ENCODE data around the gene EXOSC3. TPM values are rescaled to one million over a fixed set of nuclear protein-coding genes. Genes with fewer than 3 reads are reported as not detected.
A peak's percentile ranks its signal among the peaks of the same experiment; 100 is the strongest.
"Not testable (repeated sequence)": the region's sequence is repeated elsewhere in the genome, so short reads cannot be mapped to it uniquely, and the experiment has no call there.

EXOSC3 gene
- total RNA-seq (10 to 100 TPM in 8 of 9 donors, 1 to 10 TPM in 1; 9.6 to 18.6 (median 14.0) TPM), polyA plus RNA-seq (10 to 100 TPM in 1 of 2 donors, 1 to 10 TPM in 1; 10.0 to 24.0 TPM)
- long read RNA-seq, donor 1, partial matches to known transcripts = 0 of 3 reads
- long read RNA-seq, donor 1, other reads (novel, unspliced or antisense) = 0 of 3 reads
- long read RNA-seq, donor 2, transcript EXOSC3-202 (3 exons, 768 nt) = minor isoform, 5 of 22 reads
- long read RNA-seq, donor 2, transcript EXOSC3-201 (4 exons, 1,806 nt) = major isoform, 11 of 22 reads
- long read RNA-seq, donor 2, partial matches to known transcripts = 0 of 22 reads
- long read RNA-seq, donor 2, other reads (novel, unspliced or antisense) = 6 of 22 reads
- long read RNA-seq, donor 3, partial matches to known transcripts = 0 of 6 reads
- long read RNA-seq, donor 3, other reads (novel, unspliced or antisense) = 3 of 6 reads

DNA sequence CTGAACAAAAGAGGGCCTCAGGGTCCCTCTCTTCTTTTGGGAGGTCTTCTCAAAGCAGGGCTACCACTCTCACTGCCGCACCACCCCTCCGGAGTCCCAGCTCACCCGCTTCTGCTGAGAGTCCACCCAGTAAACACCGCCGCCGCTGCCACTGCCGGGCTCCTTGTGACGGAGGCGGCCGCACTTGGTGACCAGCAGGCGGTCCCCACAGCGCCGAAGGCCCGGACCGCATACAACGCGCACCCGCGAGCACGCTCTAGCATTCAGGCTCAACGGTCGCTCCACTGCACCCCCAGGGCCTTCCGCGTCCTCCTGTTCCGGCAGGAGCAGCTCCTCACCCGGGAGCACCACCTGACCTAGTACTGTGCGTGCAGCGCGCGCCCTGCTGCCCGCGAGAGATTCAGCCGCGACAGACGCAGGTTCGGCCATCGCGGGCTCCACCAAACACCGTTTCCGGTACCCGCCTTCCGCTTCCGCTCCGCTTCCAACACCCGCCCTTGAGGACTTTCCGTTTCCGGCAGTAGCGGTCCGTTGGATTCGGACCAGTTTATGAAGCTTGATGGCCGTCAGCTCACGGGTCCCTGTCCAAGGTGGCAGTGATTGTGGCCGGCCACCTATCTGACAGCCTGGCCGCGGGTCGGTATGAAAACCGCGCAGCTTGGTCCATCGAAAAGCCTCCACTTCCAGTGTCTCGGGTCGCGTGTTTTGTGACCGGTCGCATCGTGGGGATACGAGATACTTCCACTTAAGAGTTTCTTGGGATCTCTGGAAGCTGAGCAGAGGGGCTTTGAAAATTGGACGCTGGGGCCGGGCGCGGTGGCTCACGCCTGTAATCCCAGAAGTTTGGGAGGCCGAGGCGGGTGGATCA lies at the start of gene EXOSC3:
Gene EXOSC3, minus strand, starts transcription at position 449 of the 868 bp plus-strand sequence. Its CDS starts 20 bp downstream, at position 429.
- ATAC-seq (peak; percentile 95 to 98 (median 98)), DNase-seq (peak; percentile 88 to 93 (median 92))
- H3K9me3 ChIP-seq = no peaks in the 10 kb centered on the region
- peak within 1 kb of the TSS; percentile 74 to 98 (median 88) for H3K4me3 ChIP-seq
- 0 to 2% (median 1%) methylated on average over 30 to 73 of the region's 73 CpGs for WGBS, 4 donors
- peak in 1 of 2 donors; percentile 70 for TF ChIP-seq POLR2A (IDR thresholded peaks at IDR 0.05)
- TF ChIP-seq, protein P1, sequence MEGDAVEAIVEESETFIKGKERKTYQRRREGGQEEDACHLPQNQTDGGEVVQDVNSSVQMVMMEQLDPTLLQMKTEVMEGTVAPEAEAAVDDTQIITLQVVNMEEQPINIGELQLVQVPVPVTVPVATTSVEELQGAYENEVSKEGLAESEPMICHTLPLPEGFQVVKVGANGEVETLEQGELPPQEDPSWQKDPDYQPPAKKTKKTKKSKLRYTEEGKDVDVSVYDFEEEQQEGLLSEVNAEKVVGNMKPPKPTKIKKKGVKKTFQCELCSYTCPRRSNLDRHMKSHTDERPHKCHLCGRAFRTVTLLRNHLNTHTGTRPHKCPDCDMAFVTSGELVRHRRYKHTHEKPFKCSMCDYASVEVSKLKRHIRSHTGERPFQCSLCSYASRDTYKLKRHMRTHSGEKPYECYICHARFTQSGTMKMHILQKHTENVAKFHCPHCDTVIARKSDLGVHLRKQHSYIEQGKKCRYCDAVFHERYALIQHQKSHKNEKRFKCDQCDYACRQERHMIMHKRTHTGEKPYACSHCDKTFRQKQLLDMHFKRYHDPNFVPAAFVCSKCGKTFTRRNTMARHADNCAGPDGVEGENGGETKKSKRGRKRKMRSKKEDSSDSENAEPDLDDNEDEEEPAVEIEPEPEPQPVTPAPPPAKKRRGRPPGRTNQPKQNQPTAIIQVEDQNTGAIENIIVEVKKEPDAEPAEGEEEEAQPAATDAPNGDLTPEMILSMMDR (IDR thresholded peaks at IDR 0.05) = peak in 7 of 12 donors; percentile 9 to 24 (median 16)
- peaks cover 3 to 28% (median 18%) of the 10 kb centered on the region in 12 donors for H3K4me1 ChIP-seq
- H3K27me3 ChIP-seq = peaks cover 0 to 9% (median 0%) of the 10 kb centered on the region in 9 donors
- H3K36me3 ChIP-seq = peaks cover 0 to 40% (median 37%) of the 10 kb centered on the region in 9 donors
- intact Hi-C loops (cut with DNase I) = loop anchor here in 4 of 10 donors (1.0 to 10.0 kb wide), 6 partner anchors 14 to 290 kb away; partner anchors contain the start of genes DCAF10 (in 2 of the 4) and TOMM5 (in 1 of the 4)
- H3K27ac ChIP-seq = peak within 1 kb of the TSS; percentile 25 to 90 (median 84)

DNA sequence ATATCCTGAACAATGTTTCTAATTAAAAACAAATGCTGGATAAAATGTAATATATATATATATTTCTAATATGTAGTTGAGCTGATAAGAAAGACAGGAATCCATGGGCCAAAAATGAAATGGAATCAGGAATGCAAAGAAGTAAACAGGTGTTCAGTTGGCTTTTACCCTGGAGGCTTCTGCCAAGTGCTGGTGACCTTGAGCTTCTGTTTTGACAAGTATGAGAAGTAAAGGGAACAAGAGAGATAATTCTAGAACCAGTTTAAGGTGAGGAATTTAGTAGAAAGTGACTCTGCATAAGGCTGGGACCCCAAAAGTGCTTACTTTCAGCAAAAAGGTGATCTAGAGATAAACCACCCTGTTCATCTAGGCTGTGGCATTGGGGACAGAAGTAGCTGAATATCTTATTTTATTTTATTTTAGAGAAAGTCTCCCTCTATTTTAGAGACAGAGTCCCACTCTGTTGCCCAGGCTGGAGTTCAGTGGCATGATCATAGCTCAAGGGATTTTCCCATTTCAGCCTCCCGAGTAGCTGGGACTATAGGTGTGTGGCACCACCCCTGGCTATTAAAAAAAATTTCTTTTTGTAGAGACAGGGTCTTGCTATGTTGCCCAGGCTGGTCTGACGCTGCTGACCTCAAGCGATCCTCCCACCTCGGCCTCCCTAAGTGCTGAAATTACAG lies 42.8 kb upstream of the EXOSC3 start:
- 97 to 99% (median 98%) methylated on average over 3 to 4 of the region's 4 CpGs for WGBS, 4 donors
- no peak overlapping the region for H3K4me3 ChIP-seq
- H3K27me3 ChIP-seq = no peaks in the 10 kb centered on the region
- no peak overlapping the region for H3K27ac ChIP-seq
- H3K36me3 ChIP-seq = peaks cover 0 to 91% (median 74%) of the 10 kb centered on the region in 9 donors
- H3K4me1 ChIP-seq = no peaks in the 10 kb centered on the region
- no peaks in the 10 kb centered on the region for H3K9me3 ChIP-seq
- no peak for TF ChIP-seq POLR2A (IDR thresholded peaks at IDR 0.05)
- TF ChIP-seq, protein P1 (IDR thresholded peaks at IDR 0.05) = no peak
- intact Hi-C loops (cut with DNase I) = no loop called here
- no peak for DNase-seq
- ATAC-seq = no peak

DNA sequence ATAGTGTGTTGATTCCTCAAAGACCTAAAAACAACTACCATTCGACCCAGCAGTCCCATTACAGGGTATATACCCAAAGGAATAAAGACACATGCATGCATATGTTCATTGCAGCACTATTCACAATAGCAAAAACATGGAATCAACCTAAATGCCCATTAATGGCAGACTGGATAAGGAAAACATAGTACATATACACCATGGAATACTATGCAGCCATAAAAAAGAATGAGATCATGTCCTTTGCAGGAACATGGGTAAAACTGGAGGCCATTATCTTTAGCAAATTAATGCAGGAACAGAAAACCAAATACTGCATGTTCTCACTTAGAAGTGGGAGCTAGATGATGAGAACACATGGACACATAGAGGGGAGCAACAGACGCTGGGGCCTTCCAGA lies 40.3 kb upstream of the EXOSC3 start:
- H3K9me3 ChIP-seq; ATAC-seq; H3K4me1 ChIP-seq; intact Hi-C loops (cut with DNase I); H3K27me3 ChIP-seq; DNase-seq; H3K27ac ChIP-seq; H3K4me3 ChIP-seq: not testable (repeated sequence)
- 93 to 97% (median 94%) methylated on average over 2 of the region's 2 CpGs for WGBS, 4 donors
- peaks cover 0 to 97% (median 84%) of the 10 kb centered on the region in 9 donors for H3K36me3 ChIP-seq

DNA sequence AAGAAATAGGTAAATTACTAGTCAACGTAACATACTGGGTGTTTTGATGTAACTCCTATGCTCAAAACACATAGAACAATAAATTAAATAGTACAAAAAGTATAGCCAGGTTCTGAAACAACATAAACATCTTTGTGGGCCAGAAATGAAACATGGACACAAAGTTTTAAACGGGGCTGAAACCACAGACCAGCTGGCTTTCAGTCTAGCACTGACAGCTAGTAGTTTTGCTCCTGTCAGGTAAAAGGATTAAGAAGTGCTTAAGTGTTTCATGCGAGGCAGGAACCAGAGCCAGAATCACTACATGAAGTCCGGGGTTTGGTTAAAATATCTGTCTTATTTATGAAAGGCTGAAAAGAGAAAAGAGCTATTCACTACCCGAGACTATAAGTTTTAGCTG lies 35.3 kb upstream of the EXOSC3 start:
- ATAC-seq (no peak), DNase-seq (no peak)
- TF ChIP-seq POLR2A (IDR thresholded peaks at IDR 0.05) = no peak
- TF ChIP-seq, protein P1 (IDR thresholded peaks at IDR 0.05) = no peak
- intact Hi-C loops (cut with DNase I) = no loop called here
- Histone ChIP-seq H3K4me3 (no peak overlapping the region), H3K36me3 (peaks cover 0 to 61% (median 51%) of the 10 kb centered on the region in 9 donors), H3K4me1 (no peaks in the 10 kb centered on the region), H3K27me3 (no peaks in the 10 kb centered on the region), H3K9me3 (no peaks in the 10 kb centered on the region), H3K27ac (no peak overlapping the region)
- 91 to 96% (median 94%) methylated on average over 5 of the region's 5 CpGs for WGBS, 4 donors

All from heart left ventricle (tissue), 16 donors.